GM20431 (cell line): ENCODE results near the gene FREM3.
"Not testable (repeated sequence)": the region's sequence is repeated elsewhere in the genome, so short reads cannot be mapped to it uniquely, and the experiment has no call there.

Experiments
- in situ Hi-C: fragments of 300-500 bp; cut with MseI, MboI; formaldehyde crosslinking; loops from one replicate; pipeline ENCODE4 v1.15.0; 2020; ENCODE audit warnings: low sequenced_read_pairs; ENCODE audit not compliant: unreplicated experiment

Gene FREM3

DNA sequence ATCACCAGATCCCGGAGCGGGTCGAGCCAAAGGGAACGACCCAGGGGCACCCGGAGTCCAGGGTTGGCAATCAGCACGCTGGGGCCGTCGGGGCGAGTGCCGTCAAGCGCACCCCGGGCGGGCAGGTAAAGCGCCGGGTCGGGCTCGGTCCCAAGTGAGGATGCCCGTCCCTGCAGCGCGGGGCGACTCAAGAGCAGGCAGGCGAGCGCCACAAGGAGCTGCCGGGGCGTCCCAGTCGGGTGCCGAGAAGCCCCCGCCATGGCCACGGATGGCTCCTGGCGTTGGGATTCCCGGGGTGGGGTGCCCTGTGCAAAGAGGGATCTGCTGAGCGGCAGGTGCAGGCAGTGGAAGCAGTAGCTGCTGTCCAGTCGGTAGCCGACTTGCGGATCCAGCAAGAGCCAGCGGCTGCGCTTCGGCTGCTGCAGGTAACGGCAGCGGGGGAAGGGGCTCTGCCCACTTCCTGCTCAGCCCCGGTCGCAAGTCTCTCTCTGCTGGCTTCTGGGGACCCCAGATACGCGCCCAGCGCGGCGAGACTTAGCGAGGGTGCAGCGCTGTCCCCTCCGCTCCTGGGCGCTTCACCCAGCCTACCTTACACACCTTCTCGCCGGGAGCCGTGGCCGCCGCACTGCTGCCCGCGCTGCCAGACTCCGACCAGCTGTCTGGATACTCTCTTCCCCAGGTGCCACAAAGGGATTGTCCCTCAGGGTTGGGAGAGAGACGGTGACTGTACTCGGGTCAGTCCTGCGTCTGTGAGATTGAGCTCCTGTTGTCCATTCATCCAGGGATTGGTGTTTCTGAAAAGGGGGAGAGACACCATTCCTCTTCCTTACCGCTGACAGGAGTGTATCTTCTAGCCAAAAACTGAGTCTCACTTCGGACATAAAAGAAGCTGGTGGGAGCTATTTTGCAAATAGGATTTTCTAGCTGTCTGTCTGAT, at the start of gene FREM3:
Gene FREM3 (minus strand): TSS at position 260 of the 937 bp plus-strand sequence. CDS start 0 bp downstream, at position 260.
- in situ Hi-C loops, result no loop called here

GRCh38 chr4:143745874-143746273, 45.4 kb upstream of the FREM3 start:
- in situ Hi-C loops, result no loop called here

GRCh38 chr4:143743591-143743990, 43.1 kb upstream of the FREM3 start:
- in situ Hi-C loops, result no loop called here

DNA sequence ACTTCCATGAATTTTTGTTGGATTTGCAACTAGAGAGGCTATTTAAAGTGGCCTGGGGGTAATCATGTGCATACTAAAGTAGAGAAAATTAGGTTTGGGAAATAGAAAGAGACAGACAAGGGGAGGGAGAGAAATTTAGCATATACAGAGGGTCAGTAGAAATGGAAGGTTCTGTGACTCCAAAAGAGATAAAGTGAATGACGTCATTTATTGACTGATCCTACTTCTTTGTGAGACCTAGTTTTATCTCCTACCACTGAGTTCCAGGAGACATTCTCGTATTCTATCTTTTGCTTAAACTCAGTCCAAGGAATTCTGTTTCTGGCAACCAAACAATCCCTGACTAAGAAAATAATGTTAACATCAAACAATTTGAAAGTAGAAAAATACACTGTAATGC, 42.4 kb upstream of the FREM3 start:
- in situ Hi-C loops, result no loop called here

GRCh38 chr4:143736861-143737260, 36.4 kb upstream of the FREM3 start:
- in situ Hi-C loops, result no loop called here

DNA sequence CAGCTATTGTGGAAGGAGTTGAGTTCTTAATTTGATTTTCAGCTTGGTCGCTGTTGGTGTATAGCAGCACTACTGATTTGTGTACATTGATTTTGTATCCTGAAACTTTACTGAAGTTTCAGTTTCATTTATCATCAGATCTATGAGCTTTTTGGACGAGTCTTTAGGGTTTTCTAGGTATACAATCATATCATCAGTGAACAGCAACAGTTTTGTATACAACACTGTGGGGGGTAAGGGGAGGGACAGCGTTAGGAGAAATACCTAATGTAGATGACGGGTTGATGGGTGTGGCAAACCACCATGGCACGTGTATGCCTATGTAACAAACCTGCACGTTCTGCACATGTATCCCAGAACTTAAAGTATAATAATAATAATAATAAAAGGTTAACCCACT, 35.6 kb upstream of the FREM3 start:
- in situ Hi-C loops, result not testable (repeated sequence)

DNA sequence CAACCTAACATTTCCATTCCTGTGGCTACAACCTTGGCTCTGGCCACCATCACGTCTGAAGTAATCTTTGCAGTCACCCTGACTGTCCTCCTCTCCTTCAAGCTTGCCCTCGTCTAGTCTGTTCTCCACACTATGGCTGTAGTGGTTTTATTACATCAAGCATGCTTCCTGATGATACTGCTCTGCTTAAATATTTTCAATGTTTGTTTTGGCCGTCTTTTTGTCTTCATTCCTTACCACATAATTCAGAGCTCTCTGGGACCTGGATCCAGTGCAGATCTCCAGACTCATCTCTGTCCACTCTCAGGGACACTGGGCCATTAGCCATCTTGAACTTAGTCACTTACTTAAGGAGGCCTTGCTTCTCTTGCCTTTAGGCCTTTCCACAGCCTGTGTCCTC, 27.7 kb upstream of the FREM3 start:
- in situ Hi-C loops, result no loop called here

GRCh38 chr4:143726714-143727113, 26.2 kb upstream of the FREM3 start:
- in situ Hi-C loops, result no loop called here

GRCh38 chr4:143721317-143721716, 20.8 kb upstream of the FREM3 start:
- in situ Hi-C loops, result no loop called here

DNA sequence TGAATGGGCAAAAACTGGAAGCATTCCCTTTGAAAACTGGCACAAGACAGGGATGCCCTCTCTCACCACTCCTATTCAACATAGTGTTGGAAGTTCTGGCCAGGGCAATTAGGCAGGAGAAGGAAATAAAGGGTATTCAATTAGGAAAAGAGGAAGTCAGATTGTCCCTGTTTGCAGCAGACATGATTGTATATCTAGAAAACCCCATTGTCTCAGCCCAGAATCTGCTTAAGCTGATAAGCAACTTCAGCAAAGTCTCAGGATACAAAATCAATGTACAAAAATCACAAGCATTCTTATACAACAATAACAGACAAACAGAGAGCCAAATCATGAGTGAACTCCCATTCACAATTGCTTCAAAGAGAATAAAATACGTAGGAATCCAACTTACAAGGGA, 18.3 kb upstream of the FREM3 start:
- in situ Hi-C loops, result not testable (repeated sequence)

GRCh38 chr4:143713955-143714625, 13.6 kb upstream of the FREM3 start:
- in situ Hi-C loops, result no loop called here

GRCh38 chr4:143713553-143713952, 13.1 kb upstream of the FREM3 start:
- in situ Hi-C loops, result no loop called here

GRCh38 chr4:143712155-143712550, 11.7 kb upstream of the FREM3 start:
- in situ Hi-C loops, result no loop called here

DNA sequence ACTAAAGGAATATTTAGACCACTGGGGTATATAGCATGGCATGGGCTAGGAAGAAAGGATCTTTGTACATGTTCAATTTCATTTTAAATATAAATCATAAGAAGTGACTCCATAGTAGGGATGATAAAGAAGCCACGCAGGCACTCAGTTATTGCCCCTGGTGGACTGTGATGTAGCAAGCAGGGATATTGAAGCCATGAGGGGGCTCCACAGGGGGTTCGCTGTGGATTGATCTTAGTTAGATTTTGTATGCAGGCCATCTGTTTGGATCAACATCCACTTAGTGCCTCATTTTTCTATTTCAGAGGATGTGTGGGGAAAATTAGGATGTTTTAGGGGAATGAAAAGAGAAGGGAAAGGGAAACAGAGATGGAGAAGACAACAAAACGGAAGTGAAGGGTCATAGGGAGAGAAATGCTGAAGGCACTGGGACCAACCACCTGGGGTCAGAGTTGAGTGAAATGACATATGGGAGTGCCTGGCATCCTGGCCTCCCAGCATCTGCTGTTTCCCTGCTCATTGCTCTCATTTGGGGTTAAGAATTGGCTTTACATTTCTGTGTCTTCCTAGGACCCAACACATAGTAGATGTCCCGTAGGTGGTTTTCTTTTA, 11.2 kb upstream of the FREM3 start:
- in situ Hi-C loops, result no loop called here

DNA sequence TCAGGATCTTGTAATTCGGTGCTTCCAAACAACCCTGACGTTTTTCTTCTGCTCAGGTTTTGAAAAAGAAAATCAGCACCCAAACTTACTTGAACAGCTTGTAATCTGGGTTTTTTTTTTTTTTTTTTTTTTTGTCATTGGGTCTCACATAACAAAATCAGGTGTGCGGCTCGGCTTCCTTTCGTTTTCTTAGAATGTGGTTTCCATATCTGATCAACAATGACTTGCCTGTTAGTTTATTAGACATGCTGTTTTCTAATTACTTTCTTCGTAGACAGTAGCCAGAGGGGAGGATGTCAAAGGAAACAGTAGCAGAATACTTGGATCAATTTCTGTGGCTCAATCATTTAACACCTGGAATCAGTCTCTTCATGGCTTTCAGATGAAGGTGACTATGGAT, 890 bp upstream of the FREM3 start:
- in situ Hi-C loops, result no loop called here

- in situ Hi-C loops, result no loop called here
Measured at GRCh38 chr4:143700046-143700415, 444 bp downstream of the FREM3 start.

DNA sequence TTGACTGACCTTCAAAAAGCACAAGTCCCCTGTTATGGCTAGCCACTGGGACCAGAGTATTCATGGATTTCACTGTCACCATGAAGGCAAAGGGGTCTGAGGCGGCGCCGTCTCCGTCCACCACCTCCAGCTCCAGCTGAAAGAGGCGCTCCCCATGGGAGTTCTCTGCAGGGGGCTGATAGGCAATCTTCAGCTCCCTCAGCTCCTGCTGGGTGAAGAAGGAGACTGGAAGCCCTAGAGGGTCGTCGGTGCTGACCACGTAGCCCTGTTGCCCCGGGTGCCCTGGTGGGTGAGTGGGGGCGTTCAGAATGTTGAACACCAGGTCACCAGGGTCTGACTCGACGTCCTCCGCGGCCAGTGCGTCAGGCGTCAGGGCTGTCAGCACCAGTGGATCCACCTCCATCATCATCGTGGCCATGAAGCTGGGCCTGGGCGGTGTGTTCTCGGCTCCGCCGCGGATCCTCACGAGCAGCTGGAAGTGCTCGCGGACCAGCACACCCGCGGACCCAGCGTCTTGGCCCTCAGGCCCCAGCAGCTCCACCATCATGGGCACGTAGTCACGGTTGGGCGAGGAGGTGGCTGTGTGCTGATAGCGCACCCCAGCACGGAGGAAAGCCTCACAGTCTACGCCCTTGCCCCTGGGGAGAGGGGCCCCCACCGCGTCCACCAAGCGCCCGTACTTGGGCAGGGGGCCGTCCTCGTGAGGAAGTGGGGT, 987 bp downstream of the FREM3 start:
- in situ Hi-C loops, result no loop called here

DNA sequence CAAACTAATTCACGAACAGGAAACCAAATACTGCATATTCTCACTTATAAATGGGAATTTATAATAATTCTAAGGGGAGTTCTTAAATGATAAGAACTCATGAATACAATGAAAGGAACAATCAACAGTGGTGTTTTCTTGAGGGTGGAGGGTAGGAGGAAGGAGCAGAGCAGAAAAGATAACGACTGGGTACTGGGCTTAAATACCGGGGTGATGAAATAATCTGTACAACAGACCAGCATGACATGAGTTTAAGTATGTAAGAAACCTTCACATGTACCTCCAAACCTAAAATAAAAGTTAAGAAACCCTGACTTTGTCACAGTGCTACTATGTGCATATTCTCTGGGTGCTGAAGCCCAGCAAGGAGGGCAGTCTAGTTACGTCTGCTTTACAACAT, 6.6 kb downstream of the FREM3 start:
- in situ Hi-C loops, result no loop called here

DNA sequence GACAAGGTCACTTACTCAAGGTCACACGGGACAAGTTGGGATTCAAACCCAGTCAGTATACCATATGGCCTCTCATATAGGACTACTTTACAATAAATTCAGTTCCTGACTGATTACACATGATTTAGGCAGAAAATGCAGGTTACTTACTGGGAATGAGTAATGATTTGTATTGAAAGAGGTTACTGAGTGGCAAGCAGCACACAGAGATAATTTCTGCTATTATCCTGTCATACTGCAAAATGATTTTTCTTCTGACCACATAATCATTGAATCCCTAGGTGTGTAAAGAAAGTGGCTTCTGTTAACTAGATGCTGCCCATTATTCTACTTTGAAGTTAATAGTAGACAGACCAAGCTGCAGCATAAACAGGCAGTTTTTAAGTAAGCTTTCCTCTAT, 8.2 kb downstream of the FREM3 start:
- in situ Hi-C loops, result no loop called here

- in situ Hi-C loops, result no loop called here
Measured at GRCh38 chr4:143679434-143679833, 21.0 kb downstream of the FREM3 start.
